IMR-90 (cell line): ENCODE data around the gene UBE3C. TPM values are rescaled to one million over a fixed set of nuclear protein-coding genes. Genes with fewer than 3 reads are reported as not detected.

Source experiments
- ATAC-seq: fragments of 200-7000 bp; cut with Tn5 transposase; 2 replicates; pipeline ENCODE4 v1.9.1; 2020; ENCODE audit warnings: low read depth, mild to moderate bottlenecking, moderate library complexity
- BruUV-seq: library from RNA; stranded (reverse); fragments of 400-500 nt; replicated peaks from 2 replicates; lab custom pipeline; 2021; lab: Mats Ljungman, UMichigan
- CTCF ChIA-PET: fragments of 300-600 bp; formaldehyde crosslinking; extraction: SDS; loops from one replicate; lab custom pipeline; 2021; ENCODE audit warnings: antibody characterized with exemption; lab: Yijun Ruan, JAX
- POLR2A ChIA-PET: fragments of 300-600 bp; sonication (Branson Sonifier 250); formaldehyde crosslinking; loops from one replicate; lab custom pipeline; 2022; ENCODE audit warnings: antibody characterized with exemption; ENCODE audit not compliant: unreplicated experiment; lab: Charles Lee
- DNase-seq: peaks from one replicate; pipeline ENCODE4 v3.0.0; 2013
- H2AFZ ChIP-seq: replicated peaks from 2 replicates; pipeline ENCODE3; 2013; ENCODE audit warnings: low read length, mild to moderate bottlenecking; ENCODE audit not compliant: poor library complexity
- H2AK5ac ChIP-seq: 2 replicates; pipeline ENCODE4 v1.6.1; 2013; ENCODE audit warnings: low read depth, low read length, inconsistent platforms
- H2AK9ac ChIP-seq: replicated peaks from 2 replicates; pipeline ENCODE3; 2013; ENCODE audit warnings: mild to moderate bottlenecking, low read depth, low read length, moderate library complexity; ENCODE audit not compliant: poor library complexity
- H2BK120ac ChIP-seq: 2 replicates; pipeline ENCODE4 v1.6.1; 2013; ENCODE audit warnings: low read depth, low read length, inconsistent platforms
- H2BK15ac ChIP-seq: 3 replicates; pipeline ENCODE4 v1.6.1; 2013; ENCODE audit warnings: low read depth, low read length, inconsistent platforms
- H2BK20ac ChIP-seq: 2 replicates; pipeline ENCODE4 v1.6.1; 2013; ENCODE audit warnings: low read depth, mild to moderate bottlenecking, inconsistent platforms, low read length, moderate library complexity
- H2BK5ac ChIP-seq: 2 replicates; pipeline ENCODE4 v1.6.1; 2013; ENCODE audit warnings: mild to moderate bottlenecking, low read depth, low read length, inconsistent platforms; ENCODE audit not compliant: poor library complexity, severe bottlenecking
- H3K14ac ChIP-seq: replicated peaks from 2 replicates; pipeline ENCODE4 v1.6.1; 2013; ENCODE audit warnings: low read depth, low read length, inconsistent platforms
- H3K18ac ChIP-seq: 2 replicates; pipeline ENCODE4 v1.6.1; 2013; ENCODE audit warnings: low read depth, low read length, control low read depth
- H3K23ac ChIP-seq: 2 replicates; pipeline ENCODE4 v1.6.1; 2013; ENCODE audit warnings: low read depth, low read length, inconsistent platforms
- H3K27ac ChIP-seq: 2 replicates; pipeline ENCODE4 v1.5.1; 2013; ENCODE audit warnings: mild to moderate bottlenecking, control low read depth, low read length; ENCODE audit not compliant: insufficient read depth
- H3K27me3 ChIP-seq: 2 replicates; pipeline ENCODE4 v1.6.1; 2013; ENCODE audit warnings: low read length; ENCODE audit not compliant: control insufficient read depth, insufficient read depth
- H3K36me3 ChIP-seq: 2 replicates; pipeline ENCODE4 v1.6.1; 2013; ENCODE audit warnings: low read length, mixed read lengths; ENCODE audit not compliant: control insufficient read depth, insufficient read depth
- H3K4ac ChIP-seq: 2 replicates; pipeline ENCODE4 v1.6.1; 2013; ENCODE audit warnings: low read depth, low read length, inconsistent platforms
- H3K4me1 ChIP-seq: 2 replicates; pipeline ENCODE4 v1.6.1; 2013; ENCODE audit warnings: low read length, mixed read lengths; ENCODE audit not compliant: control insufficient read depth, insufficient read depth
- H3K4me2 ChIP-seq: 2 replicates; pipeline ENCODE4 v1.6.1; 2013; ENCODE audit warnings: low read depth, mild to moderate bottlenecking, control low read depth, low read length, moderate library complexity
- H3K4me3 ChIP-seq: 2 replicates; pipeline ENCODE4 v1.5.1; 2013; ENCODE audit warnings: low read depth, mild to moderate bottlenecking, control low read depth, low read length, moderate library complexity; ENCODE audit not compliant: insufficient read depth
- H3K56ac ChIP-seq: 2 replicates; pipeline ENCODE4 v1.6.1; 2013; ENCODE audit warnings: low read length, inconsistent platforms; ENCODE audit not compliant: insufficient read depth; ENCODE audit errors: extremely low read depth
- H3K79me1 ChIP-seq, 2 experiments: 2 replicates each; pipeline ENCODE4 v1.6.1; 2013; ENCODE audit warnings: low read length in 2 of 2, inconsistent platforms in 1 of 2, low read depth in 1 of 2
- H3K9ac ChIP-seq: 2 replicates; pipeline ENCODE4 v1.6.1; 2013; ENCODE audit warnings: low read depth, low read length, control low read depth
- H3K9me1 ChIP-seq: 2 replicates; pipeline ENCODE4 v1.6.1; 2013; ENCODE audit warnings: low read length, inconsistent platforms; ENCODE audit not compliant: insufficient read depth
- H3K9me3 ChIP-seq: 2 replicates; pipeline ENCODE4 v1.6.1; 2013; ENCODE audit warnings: low read length; ENCODE audit not compliant: control insufficient read depth, insufficient read depth
- H4K20me1 ChIP-seq: 2 replicates; pipeline ENCODE4 v1.6.1; 2013; ENCODE audit warnings: low read length, inconsistent platforms; ENCODE audit not compliant: insufficient read depth
- H4K5ac ChIP-seq: 2 replicates; pipeline ENCODE4 v1.6.1; 2013; ENCODE audit warnings: mild to moderate bottlenecking, low read depth, low read length, control low read depth
- H4K8ac ChIP-seq, 2 experiments: 2 replicates each; pipeline ENCODE4 v1.6.1; 2013; ENCODE audit warnings: low read depth in 2 of 2, low read length in 2 of 2, control low read depth in 1 of 2, inconsistent platforms in 1 of 2
- H4K91ac ChIP-seq: 2 replicates; pipeline ENCODE4 v1.6.1; 2013; ENCODE audit warnings: low read depth, low read length, inconsistent platforms; ENCODE audit not compliant: insufficient read depth
- BHLHE40 ChIP-seq: fragments of 150-350 bp; IDR thresholded peaks from 2 replicates; pipeline ENCODE4 v1.6.1; 2016; ENCODE audit warnings: mild to moderate bottlenecking, low read depth, low read length
- CEBPB ChIP-seq: IDR thresholded peaks from 2 replicates; pipeline ENCODE4 v1.6.1; 2012; ENCODE audit warnings: low read depth, low read length, improper control_type of control experiment
- CHD1 ChIP-seq: IDR thresholded peaks from 2 replicates; pipeline ENCODE4 v1.6.1; 2012; ENCODE audit warnings: low read depth, low read length, improper control_type of control experiment
- FOS ChIP-seq: fragments of 150-350 bp; IDR thresholded peaks from 2 replicates; pipeline ENCODE4 v1.6.1; 2016; ENCODE audit warnings: low read depth, low read length
- MAFK ChIP-seq: IDR thresholded peaks from 2 replicates; pipeline ENCODE4 v1.6.1; 2012; ENCODE audit warnings: low read depth, low read length, improper control_type of control experiment
- MAZ ChIP-seq: IDR thresholded peaks from 2 replicates; pipeline ENCODE4 v1.6.1; 2012; ENCODE audit warnings: low read depth, mild to moderate bottlenecking, low read length, improper control_type of control experiment, moderate library complexity, borderline replicate concordance
- MXI1 ChIP-seq: IDR thresholded peaks from 2 replicates; pipeline ENCODE4 v1.6.1; 2012; ENCODE audit warnings: low read depth, mild to moderate bottlenecking, low read length, moderate library complexity, borderline replicate concordance
- NFE2L2 ChIP-seq: fragments of 150-350 bp; IDR thresholded peaks from 2 replicates; pipeline ENCODE4 v1.6.1; 2016; ENCODE audit warnings: low read depth, mild to moderate bottlenecking, low read length
- POLR2A ChIP-seq: IDR thresholded peaks from 2 replicates; pipeline ENCODE4 v1.6.1; 2012; ENCODE audit warnings: mild to moderate bottlenecking, low read depth, low read length
- RAD21 ChIP-seq: IDR thresholded peaks from 2 replicates; pipeline ENCODE4 v1.6.1; 2012; ENCODE audit warnings: low read length, improper control_type of control experiment
- RCOR1 ChIP-seq: IDR thresholded peaks from 2 replicates; pipeline ENCODE4 v1.6.1; 2012; ENCODE audit warnings: mild to moderate bottlenecking, low read length, improper control_type of control experiment; ENCODE audit not compliant: insufficient replicate concordance
- RFX5 ChIP-seq: IDR thresholded peaks from 2 replicates; pipeline ENCODE4 v1.8.0; 2012; ENCODE audit warnings: low read depth, mild to moderate bottlenecking, low read length, moderate library complexity
- SMC3 ChIP-seq: fragments of 150-350 bp; IDR thresholded peaks from 2 replicates; pipeline ENCODE4 v1.6.1; 2016; ENCODE audit warnings: low read depth, mild to moderate bottlenecking, antibody characterized with exemption, low read length, moderate library complexity
- WGBS, 2 experiments: methylation state at CpG; one replicate each; pipeline versions ENCODE4 v1.1.5 to v1.1.7; 2013; ENCODE audit warnings: missing lambda C conversion rate in 2 of 2; ENCODE audit not compliant: insufficient read length in 1 of 2; ENCODE audit errors: extremely low coverage in 2 of 2; 5-methylcytosine and 5-hydroxymethylcytosine counted together
- dilution Hi-C: fragments of 300-500 bp; cut with HindIII; formaldehyde crosslinking; loops from one replicate; pipeline ENCODE4 v1.14.3; 2018; ENCODE audit warnings: low sequenced_read_pairs; ENCODE audit not compliant: unreplicated experiment
- in situ Hi-C: fragments of 300-500 bp; cut with MboI; formaldehyde crosslinking; loops from 3 replicates; pipeline ENCODE4 v1.14.3; 2019; ENCODE audit warnings: low sequenced_read_pairs, inconsistent platforms, mixed read lengths
- intact Hi-C: fragments of 100-400 bp; cut with micrococcal nuclease; formaldehyde crosslinking; loops from 2 replicates; pipeline ENCODE4 v1.10.0; 2022
- polyA plus RNA-seq, 3 experiments: library from polyadenylated mRNA; depleted of rRNA; stranded (reverse); fragments of >200 nt; gene quantifications; 2 replicates each; pipeline ENCODE4 v1.2.3, GENCODE V29; 2012; ENCODE audit warnings: low replicate concordance in 1 of 3
- total RNA-seq: library from RNA; depleted of rRNA; stranded (reverse); fragments of >200 nt; gene quantifications from 2 replicates; pipeline ENCODE4 v1.2.3, GENCODE V29; 2012
- TF ChIP-seq, protein P1 (sequence below): conservative IDR thresholded peaks from 2 replicates; pipeline ENCODE4 v1.5.1; 2012; ENCODE audit warnings: mild to moderate bottlenecking, low read depth, low read length, improper control_type of control experiment
- TF ChIP-seq, protein P2 (sequence below): fragments of 150-350 bp; IDR thresholded peaks from 2 replicates; pipeline ENCODE4 v1.6.1; 2017; ENCODE audit warnings: mild to moderate bottlenecking, antibody characterized with exemption, low read length, low read depth
- TF ChIP-seq, protein P3 (sequence below): fragments of 150-350 bp; IDR thresholded peaks from 2 replicates; pipeline ENCODE4 v1.6.1; 2016; ENCODE audit warnings: low read depth, mild to moderate bottlenecking, low read length, moderate library complexity, borderline replicate concordance

Gene UBE3C
- total and polyA plus RNA-seq, 2 of the 4 experiments (the other 2 are of a cell fraction) = 43.0 to 60.6 TPM

DNA sequence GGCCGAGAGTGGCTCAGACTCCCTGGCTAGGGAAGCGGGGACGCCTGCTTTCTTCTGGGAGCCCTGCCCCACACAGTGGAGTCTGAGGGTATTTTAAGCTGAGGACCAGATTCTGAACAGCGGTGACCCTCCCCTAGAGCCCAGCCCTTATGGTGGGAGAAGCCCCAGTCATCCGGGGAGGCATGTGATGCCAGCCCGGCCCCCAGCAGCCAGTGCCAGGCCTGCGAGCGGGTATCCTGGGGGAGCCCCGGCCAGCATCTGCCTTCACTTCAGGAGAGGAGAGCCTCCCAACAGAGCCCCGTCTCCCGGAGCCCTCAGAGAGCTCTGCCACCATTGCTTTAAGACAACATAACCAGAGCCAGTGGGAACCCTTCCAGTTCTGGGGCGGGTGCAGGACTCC, 156.6 kb downstream of the UBE3C start:
- no peak overlapping the region for H3K56ac ChIP-seq
- ATAC-seq (no peak), DNase-seq (no peak)
- H3K9me1 ChIP-seq = peaks cover 10% of the 10 kb centered on the region
- intact Hi-C loops = no loop called here
- H2BK15ac ChIP-seq = no peak overlapping the region
- H3K4ac ChIP-seq = no peak overlapping the region
- no peak overlapping the region for H3K23ac ChIP-seq
- peaks cover 0 to 9% of the 10 kb centered on the region in 2 experiments; a peak in 1 of 4 replicates for H3K79me1 ChIP-seq
- no peaks in the 10 kb centered on the region for H3K36me3 ChIP-seq
- H3K4me2 ChIP-seq = no peak overlapping the region
- H2BK20ac ChIP-seq = no peak overlapping the region
- H3K4me3 ChIP-seq = no peak overlapping the region
- H4K91ac ChIP-seq = no peak overlapping the region
- no peak overlapping the region for H3K9ac ChIP-seq
- H3K4me1 ChIP-seq = no peaks in the 10 kb centered on the region; the same call in 1 of the 2 replicates
- H2BK5ac ChIP-seq = no peak overlapping the region
- no peak overlapping the region for H3K18ac ChIP-seq
- TF ChIP-seq, protein P1, sequence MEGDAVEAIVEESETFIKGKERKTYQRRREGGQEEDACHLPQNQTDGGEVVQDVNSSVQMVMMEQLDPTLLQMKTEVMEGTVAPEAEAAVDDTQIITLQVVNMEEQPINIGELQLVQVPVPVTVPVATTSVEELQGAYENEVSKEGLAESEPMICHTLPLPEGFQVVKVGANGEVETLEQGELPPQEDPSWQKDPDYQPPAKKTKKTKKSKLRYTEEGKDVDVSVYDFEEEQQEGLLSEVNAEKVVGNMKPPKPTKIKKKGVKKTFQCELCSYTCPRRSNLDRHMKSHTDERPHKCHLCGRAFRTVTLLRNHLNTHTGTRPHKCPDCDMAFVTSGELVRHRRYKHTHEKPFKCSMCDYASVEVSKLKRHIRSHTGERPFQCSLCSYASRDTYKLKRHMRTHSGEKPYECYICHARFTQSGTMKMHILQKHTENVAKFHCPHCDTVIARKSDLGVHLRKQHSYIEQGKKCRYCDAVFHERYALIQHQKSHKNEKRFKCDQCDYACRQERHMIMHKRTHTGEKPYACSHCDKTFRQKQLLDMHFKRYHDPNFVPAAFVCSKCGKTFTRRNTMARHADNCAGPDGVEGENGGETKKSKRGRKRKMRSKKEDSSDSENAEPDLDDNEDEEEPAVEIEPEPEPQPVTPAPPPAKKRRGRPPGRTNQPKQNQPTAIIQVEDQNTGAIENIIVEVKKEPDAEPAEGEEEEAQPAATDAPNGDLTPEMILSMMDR = no peak
- TF ChIP-seq MAFK (no peak), CEBPB (no peak), POLR2A (no peak), MAZ (no peak), BHLHE40 (no peak), RAD21 (no peak), CHD1 (no peak), FOS (no peak), RCOR1 (no peak), MXI1 (no peak), SMC3 (no peak), RFX5 (no peak), NFE2L2 (no peak)
- TF ChIP-seq, protein P2, sequence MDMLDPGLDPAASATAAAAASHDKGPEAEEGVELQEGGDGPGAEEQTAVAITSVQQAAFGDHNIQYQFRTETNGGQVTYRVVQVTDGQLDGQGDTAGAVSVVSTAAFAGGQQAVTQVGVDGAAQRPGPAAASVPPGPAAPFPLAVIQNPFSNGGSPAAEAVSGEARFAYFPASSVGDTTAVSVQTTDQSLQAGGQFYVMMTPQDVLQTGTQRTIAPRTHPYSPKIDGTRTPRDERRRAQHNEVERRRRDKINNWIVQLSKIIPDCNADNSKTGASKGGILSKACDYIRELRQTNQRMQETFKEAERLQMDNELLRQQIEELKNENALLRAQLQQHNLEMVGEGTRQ = no peak
- TF ChIP-seq, protein P3, sequence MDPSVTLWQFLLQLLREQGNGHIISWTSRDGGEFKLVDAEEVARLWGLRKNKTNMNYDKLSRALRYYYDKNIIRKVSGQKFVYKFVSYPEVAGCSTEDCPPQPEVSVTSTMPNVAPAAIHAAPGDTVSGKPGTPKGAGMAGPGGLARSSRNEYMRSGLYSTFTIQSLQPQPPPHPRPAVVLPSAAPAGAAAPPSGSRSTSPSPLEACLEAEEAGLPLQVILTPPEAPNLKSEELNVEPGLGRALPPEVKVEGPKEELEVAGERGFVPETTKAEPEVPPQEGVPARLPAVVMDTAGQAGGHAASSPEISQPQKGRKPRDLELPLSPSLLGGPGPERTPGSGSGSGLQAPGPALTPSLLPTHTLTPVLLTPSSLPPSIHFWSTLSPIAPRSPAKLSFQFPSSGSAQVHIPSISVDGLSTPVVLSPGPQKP = no peak
- no peak overlapping the region for H2AFZ ChIP-seq
- H3K27me3 ChIP-seq = no peaks in the 10 kb centered on the region; the same call in 1 of the 2 replicates
- no peak overlapping the region for H4K5ac ChIP-seq
- no peaks in the 10 kb centered on the region for H4K20me1 ChIP-seq
- no peak overlapping the region for H2AK5ac ChIP-seq
- no peak overlapping the region for H2BK120ac ChIP-seq
- no peaks in the 10 kb centered on the region for H3K9me3 ChIP-seq
- H3K14ac ChIP-seq = no peak overlapping the region
- WGBS, 2 experiments = no CpG with 5 or more reads among the region's 12 CpGs
- ChIA-PET CTCF (no interaction called here), POLR2A (no interaction called here)
- dilution Hi-C loops = no loop called here
- BruUV-seq = no TSS peak
- in situ Hi-C loops = no loop called here
- H4K8ac ChIP-seq = no peak overlapping the region
- H2AK9ac ChIP-seq = no peak overlapping the region
- H3K27ac ChIP-seq = no peak overlapping the region
